ENCODE results near the gene TSC22D3.
"Not testable (repeated sequence)": the region's sequence is repeated elsewhere in the genome, so short reads cannot be mapped to it uniquely, and the experiment has no call there.

Gene TSC22D3

GRCh38 chrX:107775734-107776511, at the start of gene TSC22D3:
TSS of gene TSC22D3 (minus strand) at chrX:107775787. CDS start at chrX:107775419, 368 bp downstream.
- peak; percentile 74 for DNase-seq

GRCh38 chrX:107823456-107823855, 47.9 kb upstream of the TSC22D3 start:
- DNase-seq: no peak

GRCh38 chrX:107823042-107823441, 47.5 kb upstream of the TSC22D3 start:
- DNase-seq: no peak

GRCh38 chrX:107818900-107819521, 43.4 kb upstream of the TSC22D3 start:
- DNase-seq: no peak

GRCh38 chrX:107810053-107810452, 34.5 kb upstream of the TSC22D3 start:
- not testable (repeated sequence) for DNase-seq

- no peak for DNase-seq
These were observed 29.6 kb upstream of the TSC22D3 start for GRCh38 chrX:107805179-107805578.

- no peak for DNase-seq
These were observed 28.8 kb upstream of the TSC22D3 start for GRCh38 chrX:107804427-107804826.

- no peak for DNase-seq
These were observed 12.2 kb upstream of the TSC22D3 start for GRCh38 chrX:107787827-107788226.

- DNase-seq: no peak
These were observed 4.9 kb upstream of the TSC22D3 start for GRCh38 chrX:107780525-107780924.

- DNase-seq: no peak
These were observed 1.9 kb upstream of the TSC22D3 start, which contains the start of gene NCBP2L for GRCh38 chrX:107777536-107777832. TSS of gene NCBP2L (plus strand) at chrX:107777733. CDS start at chrX:107794221, 16,488 bp downstream.

GRCh38 chrX:107776649-107777535, 1.3 kb upstream of the TSC22D3 start:
- DNase-seq: peak; percentile 88

GRCh38 chrX:107775000-107775733, 420 bp downstream of the TSC22D3 start:
- no peak for DNase-seq

- no peak for DNase-seq
These were observed 1.6 kb downstream of the TSC22D3 start for GRCh38 chrX:107773906-107774435.

GRCh38 chrX:107773206-107773605, 2.4 kb downstream of the TSC22D3 start:
- DNase-seq: no peak

GRCh38 chrX:107769581-107770317, 5.8 kb downstream of the TSC22D3 start:
- DNase-seq: no peak

- no peak for DNase-seq
These were observed 7.5 kb downstream of the TSC22D3 start for GRCh38 chrX:107768051-107768450.

- DNase-seq: no peak
These were observed 9.0 kb downstream of the TSC22D3 start for GRCh38 chrX:107766470-107767150.

GRCh38 chrX:107764845-107765608, 10.6 kb downstream of the TSC22D3 start:
- no peak for DNase-seq

- DNase-seq: no peak
These were observed 11.9 kb downstream of the TSC22D3 start for GRCh38 chrX:107763647-107764046.
